Right renal pelvis (tissue), 4 donors: ENCODE data around the gene PLG. TPM values are rescaled to one million over a fixed set of nuclear protein-coding genes. Genes with fewer than 3 reads are reported as not detected.
"Not testable (repeated sequence)": the region's sequence is repeated elsewhere in the genome, so short reads cannot be mapped to it uniquely, and the experiment has no call there.

Experiments used
- DNase-seq, 4 donors: peaks; one replicate each; pipeline ENCODE4 v3.0.0-alpha.2; 2013; ENCODE audit warnings: low read depth in 4 of 4, low spot score in 3 of 4, missing footprints in 1 of 4
- polyA plus RNA-seq, 4 donors: library from polyadenylated mRNA; unstranded; fragments of 120-200 nt; gene quantifications; one replicate each; pipeline ENCODE4 v1.2.1, GENCODE V29; 2013; ENCODE audit not compliant: insufficient read length in 4 of 4

Gene PLG
- polyA plus RNA-seq, 4 donors: 2.5 to 23.4 (median 14.0) TPM

GRCh38 chr6:160697826-160698225 is 4.2 kb upstream of the PLG start:
- DNase-seq: no peak

- not testable (repeated sequence) for DNase-seq
Measured at GRCh38 chr6:160704688-160705087, 2.6 kb downstream of the PLG start.

GRCh38 chr6:160708993-160709392 is 6.9 kb downstream of the PLG start:
- DNase-seq: not testable (repeated sequence)

- DNase-seq: no peak
Measured at GRCh38 chr6:160714731-160715316, 12.8 kb downstream of the PLG start.

DNA sequence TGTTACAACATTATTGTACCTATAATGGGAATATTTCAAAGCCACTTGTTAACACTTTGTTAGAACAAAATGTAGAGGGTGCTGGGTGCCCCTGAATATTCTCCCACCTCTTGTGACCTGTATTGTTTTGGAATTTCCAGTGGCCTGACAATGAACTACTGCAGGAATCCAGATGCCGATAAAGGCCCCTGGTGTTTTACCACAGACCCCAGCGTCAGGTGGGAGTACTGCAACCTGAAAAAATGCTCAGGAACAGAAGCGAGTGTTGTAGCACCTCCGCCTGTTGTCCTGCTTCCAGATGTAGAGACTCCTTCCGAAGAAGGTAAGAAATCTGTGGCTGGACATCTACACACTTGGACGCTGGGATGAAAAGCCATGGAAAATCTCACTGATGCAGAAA is 28.9 kb downstream of the PLG start:
- no peak for DNase-seq

- DNase-seq: peak; percentile 23 to 38 (median 31)
Measured at GRCh38 chr6:160733050-160733646, 31.1 kb downstream of the PLG start.

DNA sequence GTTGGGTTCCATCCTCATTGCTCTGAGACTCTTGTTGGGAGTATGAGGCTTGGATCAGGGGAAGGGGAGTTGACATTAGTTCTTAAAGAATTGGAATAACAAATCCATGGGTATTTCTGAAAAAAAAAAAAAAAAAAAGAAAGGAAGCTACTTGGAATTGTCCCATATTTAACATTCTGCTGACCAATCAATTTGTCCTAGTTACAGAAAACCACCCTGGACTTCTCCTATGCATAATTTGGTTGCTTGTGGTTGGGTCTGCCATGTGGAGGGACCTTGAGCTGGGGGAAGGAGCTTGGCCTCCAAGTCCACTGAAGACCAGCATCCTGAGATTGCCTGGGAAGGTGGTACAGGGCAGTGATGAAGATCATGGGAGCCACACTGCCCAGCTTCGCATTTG is 32.6 kb downstream of the PLG start:
- no peak for DNase-seq

DNA sequence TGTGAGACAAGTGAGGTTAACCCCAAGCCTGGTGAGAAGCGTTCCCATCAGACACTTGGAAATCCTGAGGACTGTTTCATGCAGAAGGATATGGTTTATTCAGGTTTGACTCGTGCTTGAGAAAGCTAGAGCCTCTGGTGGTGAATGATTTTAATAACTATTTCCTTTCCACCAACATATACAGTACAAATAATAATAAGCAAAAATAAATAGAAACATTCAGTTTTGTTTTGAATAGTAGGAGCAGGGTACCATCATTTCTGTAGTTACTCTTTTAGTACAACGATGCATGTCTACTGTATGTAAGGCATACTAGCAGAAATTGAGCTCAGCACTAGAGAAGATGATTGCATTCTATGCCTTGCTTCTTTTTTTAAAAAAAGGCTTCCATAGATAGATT is 33.5 kb downstream of the PLG start:
- no peak for DNase-seq

DNA sequence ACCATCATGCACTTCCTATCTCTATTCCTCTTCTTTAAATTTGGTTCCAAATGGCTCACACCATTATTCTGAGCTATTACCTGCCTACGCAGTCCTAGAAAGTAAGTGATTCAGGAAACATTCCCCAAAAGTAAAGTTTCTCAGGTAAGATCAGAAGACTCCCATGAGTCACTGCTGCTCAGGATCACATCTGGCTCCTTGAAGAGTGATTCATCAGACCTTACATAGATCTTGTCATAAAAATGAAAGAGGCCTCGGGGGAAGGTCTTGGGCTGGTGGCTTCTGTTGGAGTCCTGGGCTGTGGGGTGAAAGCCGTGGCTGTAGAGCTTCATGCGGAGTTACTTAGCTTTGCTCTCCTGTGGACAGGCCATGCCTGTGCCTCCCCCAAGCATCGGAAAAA is 35.9 kb downstream of the PLG start:
- DNase-seq: no peak

DNA sequence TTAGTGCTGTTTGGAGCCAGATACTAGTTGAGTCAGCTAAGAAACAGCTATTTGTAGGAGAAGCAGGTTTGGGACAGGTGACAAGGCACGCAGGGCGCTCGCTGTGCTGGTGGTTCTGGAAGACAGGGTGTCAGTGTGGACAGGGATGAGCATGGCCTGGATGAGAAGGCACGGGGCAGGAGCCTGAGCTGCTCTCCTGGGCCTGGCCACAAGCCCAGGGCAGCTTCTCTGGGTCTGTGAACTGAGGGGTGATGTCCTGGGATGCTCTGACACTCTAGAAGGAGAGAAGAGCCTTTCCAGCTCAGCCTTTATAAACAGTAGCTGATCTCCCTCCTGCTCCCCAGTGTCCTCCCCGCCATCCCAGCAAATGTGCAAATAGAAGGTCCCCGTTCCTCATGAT is 37.9 kb downstream of the PLG start:
- DNase-seq: no peak

- DNase-seq: not testable (repeated sequence)
Measured at GRCh38 chr6:160741012-160741411, 39.0 kb downstream of the PLG start.

DNA sequence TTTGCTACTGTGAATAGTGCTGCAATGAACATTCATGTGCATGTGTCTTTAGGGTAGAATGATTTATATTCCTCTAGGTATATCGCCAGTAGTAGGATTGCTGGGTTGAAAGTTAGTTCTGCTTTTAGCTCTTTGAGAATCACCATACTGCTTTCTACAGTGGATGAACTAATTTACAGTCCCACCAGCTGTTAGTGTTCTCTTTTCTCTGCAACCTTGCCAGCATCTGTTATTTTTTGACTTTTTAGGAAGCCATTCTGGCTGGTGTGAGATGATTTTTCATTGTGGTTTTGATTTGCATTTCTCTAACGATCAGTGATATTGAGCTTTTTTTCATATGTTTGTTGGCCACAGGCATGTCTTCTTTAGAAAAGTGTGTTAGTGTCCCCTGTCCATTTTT is 40.0 kb downstream of the PLG start:
- DNase-seq: no peak

- no peak for DNase-seq
Measured at GRCh38 chr6:160750276-160750689, 48.2 kb downstream of the PLG start.

DNA sequence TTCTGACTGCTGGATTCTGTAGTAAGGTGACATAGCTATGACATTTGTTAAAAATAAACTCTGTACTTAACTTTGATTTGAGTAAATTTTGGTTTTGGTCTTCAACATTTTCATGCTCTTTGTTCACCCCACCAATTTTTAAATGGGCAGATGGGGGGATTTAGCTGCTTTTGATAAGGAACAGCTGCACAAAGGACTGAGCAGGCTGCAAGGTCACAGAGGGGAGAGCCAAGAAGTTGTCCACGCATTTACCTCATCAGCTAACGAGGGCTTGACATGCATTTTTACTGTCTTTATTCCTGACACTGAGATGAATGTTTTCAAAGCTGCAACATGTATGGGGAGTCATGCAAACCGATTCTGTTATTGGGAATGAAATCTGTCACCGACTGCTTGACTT is 51.2 kb downstream of the PLG start:
- not testable (repeated sequence) for DNase-seq

DNA sequence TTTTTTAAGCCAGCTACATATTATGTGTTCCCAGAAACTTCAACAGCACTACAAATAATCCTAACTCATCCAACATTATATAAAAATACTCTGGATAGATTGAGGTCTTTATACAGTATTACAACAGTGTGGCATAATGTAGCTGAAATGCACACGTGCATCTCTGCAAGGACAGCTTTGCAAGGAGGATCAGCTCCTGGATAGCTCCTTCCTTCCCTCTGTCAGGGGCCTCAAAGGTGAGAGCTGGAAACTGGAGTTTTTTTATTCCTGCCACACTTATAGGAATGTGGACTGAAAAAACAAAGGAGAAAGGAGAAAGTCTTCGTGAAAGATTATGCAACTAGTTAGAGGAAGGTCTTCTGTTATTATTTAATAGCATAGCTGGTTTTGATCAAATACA is 53.1 kb downstream of the PLG start:
- no peak for DNase-seq

- no peak for DNase-seq
Measured at GRCh38 chr6:160756021-160756420, 54.0 kb downstream of the PLG start.

GRCh38 chr6:160756871-160757270 is 54.8 kb downstream of the PLG start:
- no peak for DNase-seq

- DNase-seq: no peak
Measured at GRCh38 chr6:160764847-160765246, 62.8 kb downstream of the PLG start.

GRCh38 chr6:160765412-160765811 is 63.4 kb downstream of the PLG start:
- DNase-seq: no peak

- no peak for DNase-seq
Measured at GRCh38 chr6:160766657-160766988, 64.6 kb downstream of the PLG start.

- peak; percentile 71 to 81 (median 76) for DNase-seq
Measured at GRCh38 chr6:160766989-160767646, 65.1 kb downstream of the PLG start.

DNA sequence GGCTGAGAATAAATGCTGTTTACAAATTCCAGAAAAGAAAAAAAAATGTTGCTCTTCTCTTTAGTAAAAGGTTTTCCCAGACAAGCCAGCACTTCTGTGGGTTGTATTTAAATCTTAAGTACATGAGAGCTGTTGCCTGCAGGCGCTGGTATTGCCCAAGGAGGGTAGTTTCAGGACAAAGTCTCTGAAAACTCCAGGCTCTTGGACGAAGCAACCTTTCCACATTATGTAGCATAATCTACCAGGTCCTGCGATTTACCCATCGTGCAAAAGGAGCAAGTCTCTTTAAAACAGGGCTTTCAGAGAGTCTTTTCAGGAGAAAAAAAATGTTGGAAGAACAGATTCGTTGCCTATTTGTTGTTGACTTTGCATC is 65.6 kb downstream of the PLG start:
- DNase-seq: no peak
